HG02798 (cell line): ENCODE data around the gene CFL2.
A peak's percentile ranks its signal among the peaks of the same experiment; 100 is the strongest.
"Not testable (repeated sequence)": the region's sequence is repeated elsewhere in the genome, so short reads cannot be mapped to it uniquely, and the experiment has no call there.

Experiments used
- ATAC-seq: cut with Tn5 transposase; IDR thresholded peaks from one replicate; pipeline ENCODE4 v1.9.1; 2021; ENCODE audit warnings: mild to moderate bottlenecking; ENCODE audit not compliant: unreplicated experiment, poor library complexity

Gene CFL2

DNA sequence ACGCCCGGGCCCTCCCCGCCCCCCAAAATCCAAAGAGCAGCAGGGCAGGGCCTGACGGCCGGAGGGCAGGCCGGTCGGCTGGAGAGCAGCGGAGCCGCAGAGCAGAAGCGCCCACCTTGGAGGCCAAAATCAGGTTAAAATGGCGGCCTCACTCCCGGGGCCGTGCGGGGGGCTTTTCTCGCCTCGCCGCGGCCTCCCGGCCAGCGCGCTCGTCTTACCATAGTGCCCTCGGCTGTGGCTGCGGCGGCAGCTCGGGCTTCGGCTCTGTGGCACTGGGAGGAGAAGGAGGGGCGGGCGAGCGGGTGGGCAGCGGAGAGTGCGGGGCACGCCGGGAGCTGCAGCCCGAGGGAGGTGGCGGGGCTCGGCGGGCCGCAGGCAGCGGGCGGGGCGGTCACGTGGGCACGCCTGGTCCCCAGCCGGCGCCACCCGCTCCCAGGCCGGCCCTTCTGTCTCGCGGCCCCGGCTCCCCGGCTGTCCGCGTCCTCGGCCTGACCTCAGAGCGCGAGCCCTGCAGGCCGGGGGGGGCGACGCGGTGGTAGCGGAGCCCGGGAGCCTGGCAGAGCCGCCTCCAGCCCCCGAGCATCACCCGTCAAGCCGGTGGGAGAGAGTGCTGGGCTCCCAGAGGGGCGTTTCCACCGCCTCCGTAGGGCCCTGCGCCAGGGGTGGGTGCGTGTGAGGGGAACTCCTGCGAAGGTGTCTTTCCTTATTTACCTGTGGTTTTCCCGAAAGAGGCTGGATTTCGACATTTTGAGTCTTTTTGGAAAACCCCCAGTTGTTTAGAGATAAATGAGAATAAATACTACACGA, at the start of gene CFL2:
CFL2 (minus strand) TSS at position 274 of the 807 bp plus-strand sequence; CDS start at position 221, 53 bp downstream.
- ATAC-seq, result peak; percentile 93

DNA sequence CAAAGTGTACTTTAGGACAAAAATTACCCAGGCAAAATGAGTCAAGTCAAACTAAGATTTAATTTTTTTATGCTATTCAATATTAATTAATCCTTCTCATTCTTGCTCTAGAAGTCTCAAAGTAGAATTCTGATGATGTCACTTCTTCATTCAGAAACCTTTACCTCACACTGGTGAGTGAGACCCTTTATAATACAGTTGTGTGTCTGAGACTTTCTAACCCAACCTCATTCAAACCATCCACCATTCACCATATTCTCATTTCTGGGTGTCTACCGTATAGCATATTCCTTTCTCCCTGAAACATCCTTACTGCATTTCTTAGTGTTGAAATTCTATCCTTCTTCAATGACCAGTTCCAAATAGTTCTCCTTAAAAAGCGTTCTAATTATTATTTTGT, 40.8 kb upstream of the CFL2 start:
- no peak for ATAC-seq

GRCh38 chr14:34754687-34755086, 40.3 kb upstream of the CFL2 start:
- no peak for ATAC-seq

DNA sequence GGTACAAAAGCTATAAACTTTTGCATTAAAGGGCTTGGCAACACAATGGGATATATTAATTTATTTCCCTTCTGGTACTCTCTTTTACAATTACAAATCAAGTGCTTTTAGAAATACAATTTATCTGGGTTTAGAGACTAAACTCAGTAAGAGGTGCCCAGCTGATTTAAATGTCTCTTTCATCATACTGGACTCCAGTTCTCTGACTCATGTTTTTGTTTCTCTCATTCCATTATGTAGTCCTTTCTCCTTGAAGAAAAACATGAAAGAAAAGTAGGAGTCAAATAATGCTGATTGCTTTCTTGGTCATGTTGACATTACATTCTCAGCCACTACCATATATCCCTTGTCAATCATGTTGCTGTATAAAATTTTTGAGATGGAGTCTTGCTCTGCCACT, 36.3 kb upstream of the CFL2 start:
- ATAC-seq, result no peak

DNA sequence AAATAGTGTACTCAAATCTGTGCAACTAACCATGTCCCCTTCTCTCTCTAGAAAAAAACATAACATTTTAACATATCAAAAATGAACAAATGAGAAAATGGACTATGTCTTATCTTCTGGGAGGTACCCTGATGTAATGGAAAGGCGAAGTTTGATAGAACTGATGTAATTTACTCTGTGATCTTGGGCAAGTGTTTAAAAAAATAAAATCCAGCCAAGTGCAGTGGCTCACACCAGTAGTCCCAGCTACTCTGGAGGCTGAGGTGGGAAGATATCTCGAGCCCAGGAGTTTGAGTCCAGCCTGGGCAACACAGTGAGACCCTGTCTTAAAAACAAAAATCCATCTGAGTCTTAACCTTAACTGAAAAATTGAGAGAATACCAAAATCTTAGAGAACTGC, 35.8 kb upstream of the CFL2 start:
- ATAC-seq, result no peak

DNA sequence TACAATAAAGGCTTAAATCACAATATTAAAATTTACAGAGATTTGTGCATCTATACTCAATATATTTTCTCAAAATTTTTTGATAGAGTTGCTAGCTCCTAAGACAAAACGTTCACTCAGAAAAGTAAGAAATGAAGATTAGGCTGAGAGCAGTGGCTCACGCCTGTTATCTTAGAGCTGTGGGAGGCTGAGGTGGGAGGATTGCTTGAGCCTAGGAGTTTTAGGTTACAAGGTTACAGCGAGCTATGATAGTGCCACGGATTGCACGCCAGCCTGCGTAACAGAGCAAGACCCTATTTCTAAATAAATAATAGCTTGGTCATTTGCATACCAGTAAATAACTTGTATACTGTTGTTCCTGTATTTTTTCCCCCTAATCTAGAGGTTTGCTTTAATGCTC, 35.0 kb upstream of the CFL2 start:
- no peak for ATAC-seq

- no peak for ATAC-seq
These were observed 28.1 kb upstream of the CFL2 start for GRCh38 chr14:34742270-34743115.

- ATAC-seq, result no peak
These were observed 27.4 kb upstream of the CFL2 start for GRCh38 chr14:34741840-34742239.

DNA sequence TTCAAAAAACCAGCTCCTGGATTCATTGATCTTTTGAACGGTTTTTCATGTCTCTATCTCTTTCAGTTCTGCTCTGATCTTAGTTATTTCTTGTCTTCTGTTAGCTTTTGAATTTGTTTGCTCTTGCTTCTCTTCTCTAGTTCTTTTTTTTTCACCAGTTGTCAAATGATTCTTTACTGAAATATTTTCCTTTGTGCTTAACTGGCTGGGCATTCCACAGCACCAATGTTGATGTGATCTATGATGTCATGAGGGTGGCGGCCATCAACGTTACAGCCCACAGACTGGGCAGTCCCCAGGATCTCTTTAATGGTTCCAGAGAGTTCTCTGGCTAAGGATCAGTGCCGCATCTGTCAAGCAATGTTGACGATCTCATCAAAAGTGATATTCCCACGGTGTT, 25.7 kb upstream of the CFL2 start:
- ATAC-seq, result not testable (repeated sequence)

DNA sequence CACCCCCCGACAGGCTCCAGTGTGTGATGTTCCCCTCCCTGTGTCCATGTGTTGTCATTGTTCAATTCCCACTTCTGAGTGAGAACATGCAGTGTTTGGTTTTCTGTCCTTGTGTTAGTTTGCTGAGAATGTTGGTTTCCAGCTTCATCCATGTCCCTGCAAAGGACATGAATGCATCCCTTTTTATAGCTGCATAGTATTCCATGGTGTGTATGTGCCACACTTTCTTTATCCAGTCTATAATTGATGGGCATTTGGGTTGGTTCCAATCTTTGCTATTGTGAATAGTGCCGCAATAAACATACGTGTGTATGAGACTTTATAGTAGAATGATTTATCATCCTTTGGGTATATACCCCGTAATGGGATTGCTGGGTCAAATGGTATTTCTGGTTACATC, 22.7 kb upstream of the CFL2 start:
- not testable (repeated sequence) for ATAC-seq

DNA sequence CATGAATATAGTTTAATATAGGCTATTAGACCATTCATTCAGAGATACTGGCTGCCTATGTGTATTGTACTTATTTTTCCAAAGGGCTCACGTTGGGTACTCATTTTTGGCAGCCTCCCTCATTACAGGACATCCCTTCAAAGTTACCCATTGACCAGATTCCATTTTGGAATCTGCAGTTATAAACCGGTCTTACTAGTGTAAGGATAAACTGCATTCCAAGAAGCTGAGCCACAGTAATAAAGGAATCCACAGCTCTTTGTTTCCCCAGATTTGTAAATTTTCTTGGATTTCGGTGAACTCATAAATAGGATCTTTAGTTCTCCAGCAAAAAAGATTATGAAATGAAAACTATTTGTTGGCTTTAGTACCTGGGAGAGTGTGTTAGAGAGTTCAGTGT, 18.9 kb upstream of the CFL2 start:
- no peak for ATAC-seq

- ATAC-seq, result no peak
These were observed 18.4 kb upstream of the CFL2 start for GRCh38 chr14:34732802-34733201.

DNA sequence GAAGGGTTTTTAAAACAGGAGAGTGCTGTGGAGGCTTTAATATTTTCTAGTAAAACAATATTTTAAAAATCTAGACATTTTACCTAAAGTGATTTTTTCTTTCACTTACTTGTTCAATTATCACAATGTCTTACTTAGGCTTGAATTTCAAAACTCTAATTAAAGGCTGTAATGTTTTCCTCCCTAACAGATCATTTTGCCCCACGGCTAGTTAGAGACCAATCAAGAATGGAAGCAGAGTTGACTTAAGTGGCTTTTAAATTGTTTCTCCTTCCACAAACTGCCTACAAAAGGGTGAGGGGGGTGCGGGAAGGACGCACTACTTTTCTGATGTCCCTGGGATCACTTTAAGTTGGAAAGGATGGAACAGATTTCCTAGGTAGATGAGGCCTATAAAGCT, 9.5 kb upstream of the CFL2 start:
- no peak for ATAC-seq

GRCh38 chr14:34722723-34723545, 8.5 kb upstream of the CFL2 start:
- ATAC-seq, result no peak

DNA sequence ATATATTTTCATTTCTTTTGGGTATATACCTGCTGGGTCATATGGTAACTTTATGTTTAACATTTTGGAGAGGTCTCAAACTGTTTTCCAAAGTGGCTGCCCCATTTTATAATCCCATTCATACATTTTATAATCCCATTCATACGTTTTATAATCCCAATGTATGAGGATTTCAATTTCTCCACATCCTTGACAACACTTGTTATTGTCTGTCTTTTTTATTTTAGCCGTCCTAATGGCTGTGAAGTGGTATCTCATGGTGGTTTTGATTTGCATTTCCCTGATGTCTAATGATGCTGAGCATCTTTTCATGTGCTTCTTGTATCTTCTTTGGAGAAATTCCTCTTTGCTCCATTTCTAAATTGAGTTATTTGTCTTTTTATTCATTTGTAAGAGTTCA, 6.7 kb upstream of the CFL2 start:
- ATAC-seq, result no peak

- no peak for ATAC-seq
These were observed 4.4 kb upstream of the CFL2 start for GRCh38 chr14:34718750-34719304.

GRCh38 chr14:34715127-34715863, 902 bp upstream of the CFL2 start:
- ATAC-seq, result no peak

GRCh38 chr14:34713681-34714319, 593 bp downstream of the CFL2 start:
- ATAC-seq, result peak; percentile 6

- no peak for ATAC-seq
These were observed 1.2 kb downstream of the CFL2 start for GRCh38 chr14:34713122-34713680.
